Right lobe of liver (tissue), 4 donors: ENCODE measurements around the gene ARVCF.

ENCODE experiments used
- CTCF ChIP-seq, 4 donors: fragments of 200-600 bp in 3 of 4; fragments of 450-650 bp in 1 of 4; IDR thresholded peaks; one replicate each; pipeline versions ENCODE4 v1.5.1 to v1.8.0; 2016 to 2022; ENCODE audit warnings: antibody characterized with exemption in 4 of 4, mild to moderate bottlenecking in 2 of 4
- POLR2A ChIP-seq: fragments of 450-650 bp; IDR thresholded peaks from one replicate; pipeline ENCODE4 v1.6.1; 2017; ENCODE audit warnings: antibody characterized with exemption, mild to moderate bottlenecking
- donor health status: DM: no; HTN: no; CAD: no.
- donor health status: DM: no; HTN: no; CAD: no.
- donor health status: DM: no; HTN: yes; CAD: no.

DNA sequence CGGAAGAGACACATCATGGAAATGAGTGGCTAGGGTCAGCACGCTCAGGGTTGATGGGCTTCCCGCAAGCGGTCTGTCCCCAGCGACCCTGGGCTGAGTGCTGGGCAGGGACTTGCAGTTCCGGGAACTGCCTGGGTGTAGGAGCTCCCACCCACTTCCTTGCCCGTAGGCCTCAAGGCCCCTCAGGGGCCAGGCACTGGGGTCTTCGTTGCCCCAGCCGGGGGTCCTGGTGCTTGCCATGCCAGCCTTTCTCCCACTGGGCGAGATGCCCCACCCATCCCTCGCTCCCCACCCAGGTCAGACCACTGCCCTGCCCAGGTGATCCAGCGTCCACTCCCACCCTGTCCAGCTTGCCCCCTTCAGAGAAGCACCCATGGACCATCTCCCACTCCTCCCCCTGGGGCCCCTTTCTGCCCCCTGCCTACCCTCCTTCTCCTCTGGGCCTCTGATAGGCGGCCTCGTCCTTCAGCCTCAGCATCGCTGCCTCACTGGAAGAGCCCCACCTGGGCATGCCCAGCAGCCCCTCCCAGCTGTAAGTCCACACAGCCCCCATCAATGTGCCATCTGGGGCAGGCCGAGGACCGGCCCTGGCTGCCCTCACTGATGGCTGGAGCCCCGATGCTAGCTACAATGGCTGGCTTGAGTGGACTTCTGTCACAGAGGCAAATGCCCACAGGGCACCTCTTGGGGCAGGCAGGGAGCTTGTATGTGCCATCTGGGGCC lies 45.6 kb upstream of the ARVCF start:
- no peak for TF ChIP-seq CTCF (IDR thresholded peaks at IDR 0.05)
- no peak for TF ChIP-seq POLR2A
